AG09309 (cell line): ENCODE results near the gene SPEM2.

Experiments used
- DNase-seq: peaks from one replicate; pipeline ENCODE4 v3.0.0-alpha.2; 2010; ENCODE audit warnings: low read depth
- H3K4me3 ChIP-seq: 2 replicates; pipeline ENCODE4 v1.5.1; 2011; ENCODE audit warnings: mild to moderate bottlenecking, low read depth, low read length, moderate library complexity; ENCODE audit not compliant: control insufficient read depth
- TF ChIP-seq, protein P1 (sequence below): IDR thresholded peaks from 2 replicates; pipeline ENCODE4 v1.5.1; 2011; ENCODE audit warnings: mild to moderate bottlenecking, low read depth, low read length, inconsistent platforms; ENCODE audit not compliant: insufficient read depth, control insufficient read depth; ENCODE audit errors: missing control alignments

Gene SPEM2

DNA sequence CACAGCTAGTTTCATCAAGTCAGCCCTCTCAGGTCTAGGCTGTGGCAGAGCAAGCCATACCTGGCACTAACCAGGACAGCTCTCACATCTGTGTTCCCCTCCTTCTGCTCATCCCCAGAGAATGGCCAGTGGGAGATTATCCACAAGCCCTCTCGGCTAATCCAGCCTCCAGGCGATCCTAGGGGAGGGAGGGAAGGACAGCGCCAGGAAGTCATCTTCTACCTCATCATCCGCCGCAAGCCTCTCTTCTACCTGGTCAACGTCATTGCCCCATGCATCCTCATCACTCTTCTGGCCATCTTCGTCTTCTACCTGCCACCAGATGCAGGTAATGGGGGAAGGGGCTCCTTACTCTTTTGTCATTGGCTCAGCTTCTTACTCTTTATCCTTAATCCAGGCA, 23.0 kb downstream of the SPEM2 start:
- DNase-seq = no peak
- H3K4me3 ChIP-seq = no peak overlapping the region
- TF ChIP-seq, protein P1, sequence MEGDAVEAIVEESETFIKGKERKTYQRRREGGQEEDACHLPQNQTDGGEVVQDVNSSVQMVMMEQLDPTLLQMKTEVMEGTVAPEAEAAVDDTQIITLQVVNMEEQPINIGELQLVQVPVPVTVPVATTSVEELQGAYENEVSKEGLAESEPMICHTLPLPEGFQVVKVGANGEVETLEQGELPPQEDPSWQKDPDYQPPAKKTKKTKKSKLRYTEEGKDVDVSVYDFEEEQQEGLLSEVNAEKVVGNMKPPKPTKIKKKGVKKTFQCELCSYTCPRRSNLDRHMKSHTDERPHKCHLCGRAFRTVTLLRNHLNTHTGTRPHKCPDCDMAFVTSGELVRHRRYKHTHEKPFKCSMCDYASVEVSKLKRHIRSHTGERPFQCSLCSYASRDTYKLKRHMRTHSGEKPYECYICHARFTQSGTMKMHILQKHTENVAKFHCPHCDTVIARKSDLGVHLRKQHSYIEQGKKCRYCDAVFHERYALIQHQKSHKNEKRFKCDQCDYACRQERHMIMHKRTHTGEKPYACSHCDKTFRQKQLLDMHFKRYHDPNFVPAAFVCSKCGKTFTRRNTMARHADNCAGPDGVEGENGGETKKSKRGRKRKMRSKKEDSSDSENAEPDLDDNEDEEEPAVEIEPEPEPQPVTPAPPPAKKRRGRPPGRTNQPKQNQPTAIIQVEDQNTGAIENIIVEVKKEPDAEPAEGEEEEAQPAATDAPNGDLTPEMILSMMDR = no peak

DNA sequence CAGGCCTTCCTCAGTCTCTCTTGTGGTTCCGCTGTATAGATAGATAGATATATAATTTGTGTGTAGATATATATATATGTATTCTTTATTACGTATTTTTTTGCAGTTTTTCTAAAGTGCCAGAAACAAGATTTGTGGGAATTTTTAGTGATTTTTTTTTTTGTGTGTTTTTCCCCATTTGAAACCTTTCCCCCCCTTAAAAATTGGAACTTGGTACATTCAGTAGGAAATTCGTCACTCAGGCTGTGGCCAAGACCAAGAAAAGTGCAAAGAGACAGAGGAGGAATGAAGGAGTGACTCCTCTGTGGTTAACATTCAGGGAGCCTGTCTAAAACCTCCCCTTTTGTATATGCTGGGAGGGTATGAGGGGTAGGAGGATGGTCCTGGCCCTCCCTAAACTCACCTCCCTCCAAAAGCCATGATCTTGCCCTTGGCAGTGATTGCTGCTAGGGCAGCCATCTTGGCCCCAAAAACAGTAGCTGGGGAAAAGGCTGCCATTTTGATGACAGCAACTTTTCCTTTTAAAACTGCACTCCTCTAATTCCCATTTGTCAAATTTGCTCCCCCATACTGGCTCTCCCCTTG, 34.6 kb downstream of the SPEM2 start:
- no peak overlapping the region for H3K4me3 ChIP-seq
- no peak for DNase-seq
- TF ChIP-seq, protein P1 = no peak

DNA sequence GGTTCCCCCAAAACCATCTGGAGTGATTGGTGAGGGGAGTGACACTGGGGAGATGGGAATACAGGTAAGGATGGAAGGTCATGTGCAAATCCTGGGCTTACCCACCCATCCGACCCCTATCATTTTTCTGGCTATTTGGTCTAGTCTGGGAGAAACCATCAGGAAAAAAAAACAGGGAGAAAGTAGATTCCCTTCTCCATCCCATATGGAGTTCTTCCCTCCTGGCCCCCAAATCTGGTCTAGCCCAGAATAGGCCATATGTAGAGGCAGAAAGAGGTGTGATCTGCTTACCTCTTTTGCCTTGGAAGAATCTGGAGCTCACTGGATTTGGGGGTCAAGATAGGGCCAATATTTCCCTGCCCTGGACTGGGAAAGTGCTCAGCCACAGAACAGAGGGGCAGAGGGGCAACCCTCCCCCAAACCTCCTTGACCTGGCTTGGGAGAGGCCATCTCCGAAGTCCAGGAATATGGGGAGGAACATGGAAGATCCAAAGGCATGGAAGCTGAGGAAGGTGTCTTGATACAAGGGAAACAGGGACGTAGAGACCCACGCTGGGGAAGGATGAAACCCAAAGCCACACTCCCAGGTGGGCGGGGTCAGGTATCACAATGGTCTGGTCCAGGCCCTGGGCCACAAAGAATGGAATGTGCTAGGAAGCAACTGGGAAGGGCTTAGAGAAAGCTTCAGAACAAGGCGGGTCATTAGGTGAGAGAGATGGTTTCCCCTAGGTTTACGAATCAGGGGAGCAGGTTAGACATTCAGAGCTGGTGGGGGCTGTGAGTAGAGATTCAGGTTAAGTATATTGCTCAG, 35.6 kb downstream of the SPEM2 start:
- TF ChIP-seq, protein P1 = no peak
- no peak for DNase-seq
- no peak overlapping the region for H3K4me3 ChIP-seq

DNA sequence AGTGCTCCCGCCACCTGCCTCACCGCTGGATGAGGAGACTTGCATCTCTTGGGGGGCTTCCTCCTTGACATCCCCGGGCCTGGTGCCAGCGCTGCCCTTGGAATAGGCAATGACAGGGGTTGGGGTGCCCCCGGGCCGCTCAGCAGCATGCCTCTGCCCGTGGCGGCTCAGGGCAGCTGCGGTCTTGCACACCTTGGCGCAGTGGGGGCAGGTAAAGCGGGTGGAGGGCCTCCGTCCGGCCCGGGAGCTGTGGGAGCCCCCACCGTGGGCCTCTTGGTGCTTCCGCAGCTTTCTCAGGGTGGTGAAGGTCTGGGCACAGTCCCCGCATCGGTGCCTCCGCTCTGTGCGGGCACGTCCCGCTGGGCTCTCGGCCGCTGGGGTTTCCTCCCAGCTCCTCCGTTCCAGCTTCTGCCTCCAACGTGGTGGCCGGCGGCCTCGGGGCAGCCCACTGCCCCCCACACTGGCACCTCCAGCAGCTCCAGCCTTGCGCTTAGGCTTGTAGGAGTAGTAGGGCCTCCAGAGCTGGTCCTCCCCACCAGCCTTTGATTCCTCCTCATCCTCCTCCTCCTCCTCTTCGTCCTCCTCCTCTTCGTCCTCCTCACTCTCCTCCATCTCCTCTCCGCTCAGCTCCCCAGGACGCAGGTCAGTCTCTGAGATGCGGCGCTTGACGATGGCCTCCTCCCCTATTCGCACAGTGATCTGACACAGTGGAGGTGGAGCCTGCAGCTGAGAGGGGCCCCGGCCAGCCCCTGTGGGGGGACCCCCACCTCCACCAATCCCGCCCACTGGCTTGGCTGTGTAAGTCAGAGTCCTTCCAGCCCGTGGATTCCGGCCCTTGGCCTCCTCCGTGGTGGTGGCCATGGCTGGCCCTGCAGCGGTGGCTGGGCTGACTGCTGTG, 37.3 kb downstream of the SPEM2 start:
- no peak overlapping the region for H3K4me3 ChIP-seq
- TF ChIP-seq, protein P1 = no peak
- no peak for DNase-seq

DNA sequence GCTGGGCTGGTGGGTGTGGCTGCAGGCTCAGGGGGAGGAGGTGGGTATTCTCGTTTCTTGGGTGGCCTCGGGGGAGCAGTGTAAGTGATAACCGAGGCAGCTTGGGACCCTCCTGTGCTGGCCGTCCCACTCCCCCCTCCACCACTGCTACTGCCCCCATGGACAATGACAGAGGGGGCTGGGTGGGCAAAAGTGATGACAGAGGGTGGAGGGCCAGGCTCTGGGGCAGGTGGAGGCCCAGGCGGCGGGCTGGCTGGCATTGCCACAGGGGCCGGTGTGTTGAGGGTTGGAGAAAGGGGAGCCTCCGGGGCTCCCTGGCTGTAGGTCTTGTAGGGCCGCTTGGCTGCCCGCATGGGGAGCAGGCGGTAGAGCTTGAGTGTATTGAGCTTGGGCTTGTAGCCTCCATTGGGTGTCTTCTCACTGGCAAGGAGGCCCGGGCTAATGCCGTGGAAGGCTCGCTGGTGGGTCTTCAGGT, 38.0 kb downstream of the SPEM2 start:
- H3K4me3 ChIP-seq = no peak overlapping the region
- TF ChIP-seq, protein P1 = no peak
- DNase-seq = no peak

DNA sequence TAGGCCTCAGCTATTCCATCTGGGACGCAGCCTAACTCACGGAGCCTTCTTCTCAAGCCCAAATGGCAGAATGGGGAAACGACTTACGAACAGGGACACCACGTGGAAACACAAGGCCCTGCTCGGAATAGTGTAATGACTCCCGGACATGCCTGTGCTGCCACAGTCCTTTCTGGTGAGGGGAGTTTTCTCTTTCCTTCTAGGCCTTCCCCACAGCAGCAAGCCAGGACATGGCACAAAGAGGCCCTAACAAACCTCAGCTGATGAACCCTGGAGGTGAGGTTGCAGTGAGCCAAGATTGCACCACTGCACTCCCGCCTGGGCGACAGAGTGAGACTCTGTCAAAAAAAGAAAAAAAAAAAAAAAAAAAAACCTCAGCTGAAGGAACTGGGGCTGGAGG, 38.7 kb downstream of the SPEM2 start:
- no peak overlapping the region for H3K4me3 ChIP-seq
- TF ChIP-seq, protein P1 = no peak
- DNase-seq = no peak
